Endothelial cell of umbilical vein (primary cell): Measurements from ENCODE around the gene RTL10. TPM values are rescaled to one million over a fixed set of nuclear protein-coding genes. Genes with fewer than 3 reads are reported as not detected.
A peak's percentile ranks its signal among the peaks of the same experiment; 100 is the strongest.

Experiments
- BruUV-seq: library from RNA; stranded (reverse); fragments of 400-500 nt; replicated peaks from 2 replicates; lab custom pipeline; 2021; lab: Mats Ljungman, UMichigan
- CTCF ChIA-PET: fragments of 300-600, 350-600 bp; sonication (Branson Sonifier 250); formaldehyde crosslinking; loops from one replicate; lab custom pipeline; 2021; ENCODE audit warnings: antibody characterized with exemption, inconsistent platforms; lab: Charles Lee
- POLR2A ChIA-PET: fragments of 300-600, 350-600 bp; sonication (Branson Sonifier 250); formaldehyde crosslinking; loops from one replicate; lab custom pipeline; 2021; ENCODE audit warnings: antibody characterized with exemption, inconsistent platforms; lab: Charles Lee
- DNase-seq: peaks from one replicate; pipeline ENCODE4 v3.0.0-alpha.2; 2011; ENCODE audit warnings: low read depth, low spot score
- FAIRE-seq: peaks from 2 replicates; lab custom pipeline; 2011; peaks lifted over from hg19 to GRCh38; lab: Jason Lieb, UNC
- H2AFZ ChIP-seq: 2 replicates; pipeline ENCODE4 v1.6.0; 2012; ENCODE audit warnings: low read depth, low read length, control low read depth, inconsistent platforms
- H3K27ac ChIP-seq: 2 replicates; pipeline ENCODE4 v1.5.1; 2011; ENCODE audit warnings: low read depth, mild to moderate bottlenecking, control low read depth, low read length, moderate library complexity; ENCODE audit not compliant: insufficient read depth
- H3K27me3 ChIP-seq, 2 experiments: 2 replicates each; pipeline versions ENCODE4 v1.6.0 to v1.6.1; 2011; ENCODE audit warnings: low read length in 2 of 2, mixed read lengths in 1 of 2; ENCODE audit not compliant: control insufficient read depth in 2 of 2, insufficient read depth in 2 of 2
- H3K36me3 ChIP-seq, 2 experiments: 2 replicates in 1 of 2; 3 replicates in 1 of 2; pipeline ENCODE4 v1.5.1; 2011; ENCODE audit warnings: low read length in 2 of 2, mild to moderate bottlenecking in 1 of 2, moderate library complexity in 1 of 2; ENCODE audit not compliant: control insufficient read depth in 2 of 2, insufficient read depth in 2 of 2; ENCODE audit errors: extremely low read depth in 1 of 2
- H3K4me1 ChIP-seq: 3 replicates; pipeline ENCODE4 v1.5.1; 2011; ENCODE audit warnings: mild to moderate bottlenecking, low read length; ENCODE audit not compliant: control insufficient read depth, insufficient read depth; ENCODE audit errors: extremely low read depth
- H3K4me2 ChIP-seq: 2 replicates; pipeline ENCODE4 v1.6.1; 2011; ENCODE audit warnings: low read length, control low read depth, mixed read lengths; ENCODE audit not compliant: insufficient read depth
- H3K4me3 ChIP-seq, 3 experiments: fragments of 200-600 bp in 1 of 3; sonication (generic), shearing (Covaris generic) in 1 of 3; replicated peaks in 1 of 3; 2 replicates each; pipeline ENCODE4 v1.5.1; 2011 to 2016; ENCODE audit warnings: control low read depth in 3 of 3, low read length in 3 of 3, mild to moderate bottlenecking in 2 of 3, inconsistent platforms in 1 of 3, low read depth in 1 of 3, moderate library complexity in 1 of 3; ENCODE audit not compliant: insufficient read depth in 1 of 3
- H3K79me2 ChIP-seq: 2 replicates; pipeline ENCODE4 v1.6.0; 2012; ENCODE audit warnings: low read length, inconsistent platforms; ENCODE audit not compliant: control insufficient read depth, insufficient read depth
- H3K9ac ChIP-seq: replicated peaks from 2 replicates; pipeline ENCODE3; 2011; ENCODE audit warnings: low read length, control low read depth; ENCODE audit not compliant: insufficient read depth; ENCODE audit errors: extremely low read depth
- H3K9me1 ChIP-seq: replicated peaks from 3 replicates; pipeline ENCODE4 v1.6.0; 2011; ENCODE audit warnings: mild to moderate bottlenecking, low read length; ENCODE audit not compliant: control insufficient read depth, insufficient read depth; ENCODE audit errors: extremely low read depth
- H3K9me3 ChIP-seq: replicated peaks from 2 replicates; pipeline ENCODE4 v1.5.1; 2012; ENCODE audit warnings: low read length, inconsistent platforms; ENCODE audit not compliant: control insufficient read depth, insufficient read depth
- H4K20me1 ChIP-seq: replicated peaks from 2 replicates; pipeline ENCODE3; 2011; ENCODE audit warnings: mild to moderate bottlenecking, low read length; ENCODE audit not compliant: control insufficient read depth, insufficient read depth; ENCODE audit errors: extremely low read depth
- CTCF ChIP-seq, 2 donors: IDR thresholded peaks; 1 replicate in 1 of 2; 2 replicates in 1 of 2; pipeline ENCODE4 v1.5.1; 2011; ENCODE audit warnings: low read length in 2 of 2, mild to moderate bottlenecking in 2 of 2, moderate library complexity in 2 of 2, control low read depth in 1 of 2, inconsistent platforms in 1 of 2, low read depth in 1 of 2; ENCODE audit not compliant: insufficient read depth in 1 of 2; ENCODE audit errors: extremely low read depth in 1 of 2
- EZH2 ChIP-seq: IDR thresholded peaks from 2 replicates; pipeline ENCODE4 v1.6.1; 2012; ENCODE audit warnings: borderline replicate concordance, low read depth, mild to moderate bottlenecking, moderate library complexity, low read length, inconsistent platforms; ENCODE audit not compliant: severe bottlenecking
- FOS ChIP-seq: IDR thresholded peaks from 2 replicates; pipeline ENCODE4 v1.6.1; 2011; ENCODE audit warnings: mild to moderate bottlenecking, low read length, moderate library complexity, borderline replicate concordance; ENCODE audit not compliant: insufficient read depth
- GATA2 ChIP-seq: IDR thresholded peaks from 2 replicates; pipeline ENCODE4 v1.7.0; 2011; ENCODE audit warnings: low read depth, mild to moderate bottlenecking, moderate library complexity, mixed read lengths, low read length; ENCODE audit not compliant: insufficient read length, insufficient read depth
- MYC ChIP-seq: IDR thresholded peaks from one replicate; pipeline ENCODE4 v1.6.1; 2011; ENCODE audit warnings: mild to moderate bottlenecking, low read depth, low read length
- POLR2A ChIP-seq: IDR thresholded peaks from 2 replicates; pipeline ENCODE4 v1.6.1; 2012; ENCODE audit warnings: low read depth, mild to moderate bottlenecking, control low read depth, low read length
- POLR2AphosphoS5 ChIP-seq: IDR thresholded peaks from 2 replicates; pipeline ENCODE4 v1.6.1; 2012; ENCODE audit warnings: low read depth, mild to moderate bottlenecking, control low read depth, low read length, moderate library complexity; ENCODE audit not compliant: insufficient read depth
- dilution Hi-C: fragments of 300-500 bp; cut with MboI; formaldehyde crosslinking; loops from one replicate; pipeline ENCODE4 v1.15.0; 2019; ENCODE audit warnings: low sequenced_read_pairs; ENCODE audit not compliant: extremely low pct_ligation_motif_present
- intact Hi-C: fragments of 100-400 bp; cut with micrococcal nuclease; formaldehyde crosslinking; loops from one replicate; pipeline ENCODE4 v1.10.0; 2022
- polyA plus RNA-seq, 4 experiments: library from polyadenylated mRNA; depleted of rRNA in 3 of 4; stranded (reverse) in 3 of 4; unstranded in 1 of 4; fragments of >200 nt; gene quantifications; 2 replicates each; pipeline versions ENCODE4 v1.2.1 to v1.2.3, GENCODE V29; 2011 to 2012; ENCODE audit warnings: missing spikeins in 1 of 4
- total RNA-seq: library from RNA; stranded (reverse); gene quantifications from 2 replicates; pipeline ENCODE4 v1.2.3, GENCODE V29; 2021
- TF ChIP-seq, protein P1 (sequence below): IDR thresholded peaks from 2 replicates; pipeline ENCODE4 v1.6.1; 2011; ENCODE audit not compliant: insufficient read depth, insufficient read length

Gene RTL10
- total and polyA plus RNA-seq, 2 donors (not counting 3 experiments of a cell fraction or from before 2014, with no cell fraction given) = 31.9 to 40.8 TPM

DNA sequence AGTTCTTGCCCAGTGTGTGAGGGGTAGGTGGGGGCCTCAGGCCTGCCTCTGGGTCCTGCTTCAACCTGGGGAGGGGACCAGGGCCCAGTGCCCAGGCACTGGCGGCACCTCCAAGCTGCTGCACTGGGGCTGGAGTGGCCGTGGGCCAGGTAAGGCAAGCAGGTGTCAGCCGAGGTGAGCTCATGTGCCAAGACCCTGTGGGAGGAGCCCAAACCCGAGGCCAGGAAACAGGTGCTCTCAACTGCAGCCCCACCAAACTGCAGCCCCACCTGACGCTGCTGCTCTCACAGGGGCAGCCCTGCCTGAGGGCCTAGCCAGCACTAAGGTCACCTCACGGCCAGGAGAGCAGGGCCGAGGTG, 18.1 kb upstream of the RTL10 start:
- ChIA-PET CTCF (interaction anchor here (0.6 to 3.4 kb wide), 4 partner anchors 37 to 142 kb away, joined by 4 to 23 read pairs (median 13); no protein-coding TSS in a partner anchor), POLR2A (no interaction called here)
- dilution Hi-C loops = no loop called here
- H3K79me2 ChIP-seq = peaks cover 17% of the 10 kb centered on the region
- intact Hi-C loops = no loop called here
- no peaks in the 10 kb centered on the region for H3K9me3 ChIP-seq
- no peak for FAIRE-seq
- H3K4me1 ChIP-seq = peaks cover 39% of the 10 kb centered on the region
- no peak overlapping the region for H2AFZ ChIP-seq
- no peak overlapping the region for H3K9ac ChIP-seq
- no peak overlapping the region for H3K4me2 ChIP-seq
- H3K4me3 ChIP-seq = no peak overlapping the region
- TF ChIP-seq, protein P1, sequence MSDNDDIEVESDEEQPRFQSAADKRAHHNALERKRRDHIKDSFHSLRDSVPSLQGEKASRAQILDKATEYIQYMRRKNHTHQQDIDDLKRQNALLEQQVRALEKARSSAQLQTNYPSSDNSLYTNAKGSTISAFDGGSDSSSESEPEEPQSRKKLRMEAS = no peak
- TF ChIP-seq MYC = no peak
- no peak for TF ChIP-seq EZH2
- TF ChIP-seq POLR2A = no peak
- TF ChIP-seq POLR2AphosphoS5 = peak; percentile 49
- no peak for TF ChIP-seq GATA2
- no peak for TF ChIP-seq CTCF (IDR thresholded peaks at IDR 0.05; ENCODE audit: extremely low read depth in 1 of 2, insufficient read depth in 1 of 2, low read depth in 1 of 2, low read length in 2 of 2)
- TF ChIP-seq FOS = no peak
- H3K27ac ChIP-seq = no peak overlapping the region
- H4K20me1 ChIP-seq = no peaks in the 10 kb centered on the region
- H3K27me3 ChIP-seq = no peaks in the 10 kb centered on the region
- BruUV-seq = no TSS peak
- peaks cover 3 to 5% of the 10 kb centered on the region in 2 experiments for H3K36me3 ChIP-seq
- H3K9me1 ChIP-seq = no peaks in the 10 kb centered on the region
- no peak for DNase-seq
